Endothelial cell of umbilical vein (primary cell): Measurements from ENCODE around the gene WBP2NL. TPM values are rescaled to one million over a fixed set of nuclear protein-coding genes. Genes with fewer than 3 reads are reported as not detected.

ENCODE experiments used
- BruUV-seq: library from RNA; stranded (reverse); fragments of 400-500 nt; replicated peaks from 2 replicates; lab custom pipeline; 2021; lab: Mats Ljungman, UMichigan
- CTCF ChIA-PET: fragments of 300-600, 350-600 bp; sonication (Branson Sonifier 250); formaldehyde crosslinking; loops from one replicate; lab custom pipeline; 2021; ENCODE audit warnings: antibody characterized with exemption, inconsistent platforms; lab: Charles Lee
- POLR2A ChIA-PET: fragments of 300-600, 350-600 bp; sonication (Branson Sonifier 250); formaldehyde crosslinking; loops from one replicate; lab custom pipeline; 2021; ENCODE audit warnings: antibody characterized with exemption, inconsistent platforms; lab: Charles Lee
- DNase-seq: peaks from one replicate; pipeline ENCODE4 v3.0.0-alpha.2; 2011; ENCODE audit warnings: low read depth, low spot score
- FAIRE-seq: peaks from 2 replicates; lab custom pipeline; 2011; peaks lifted over from hg19 to GRCh38; lab: Jason Lieb, UNC
- H2AFZ ChIP-seq: 2 replicates; pipeline ENCODE4 v1.6.0; 2012; ENCODE audit warnings: low read depth, low read length, control low read depth, inconsistent platforms
- H3K27ac ChIP-seq: 2 replicates; pipeline ENCODE4 v1.5.1; 2011; ENCODE audit warnings: low read depth, mild to moderate bottlenecking, control low read depth, low read length, moderate library complexity; ENCODE audit not compliant: insufficient read depth
- H3K27me3 ChIP-seq, 2 experiments: 2 replicates each; pipeline versions ENCODE4 v1.6.0 to v1.6.1; 2011; ENCODE audit warnings: low read length in 2 of 2, mixed read lengths in 1 of 2; ENCODE audit not compliant: control insufficient read depth in 2 of 2, insufficient read depth in 2 of 2
- H3K36me3 ChIP-seq, 2 experiments: 2 replicates in 1 of 2; 3 replicates in 1 of 2; pipeline ENCODE4 v1.5.1; 2011; ENCODE audit warnings: low read length in 2 of 2, mild to moderate bottlenecking in 1 of 2, moderate library complexity in 1 of 2; ENCODE audit not compliant: control insufficient read depth in 2 of 2, insufficient read depth in 2 of 2; ENCODE audit errors: extremely low read depth in 1 of 2
- H3K4me1 ChIP-seq: 3 replicates; pipeline ENCODE4 v1.5.1; 2011; ENCODE audit warnings: mild to moderate bottlenecking, low read length; ENCODE audit not compliant: control insufficient read depth, insufficient read depth; ENCODE audit errors: extremely low read depth
- H3K4me2 ChIP-seq: 2 replicates; pipeline ENCODE4 v1.6.1; 2011; ENCODE audit warnings: low read length, control low read depth, mixed read lengths; ENCODE audit not compliant: insufficient read depth
- H3K4me3 ChIP-seq, 3 experiments: fragments of 200-600 bp in 1 of 3; sonication (generic), shearing (Covaris generic) in 1 of 3; replicated peaks in 1 of 3; 2 replicates each; pipeline ENCODE4 v1.5.1; 2011 to 2016; ENCODE audit warnings: control low read depth in 3 of 3, low read length in 3 of 3, mild to moderate bottlenecking in 2 of 3, inconsistent platforms in 1 of 3, low read depth in 1 of 3, moderate library complexity in 1 of 3; ENCODE audit not compliant: insufficient read depth in 1 of 3
- H3K79me2 ChIP-seq: 2 replicates; pipeline ENCODE4 v1.6.0; 2012; ENCODE audit warnings: low read length, inconsistent platforms; ENCODE audit not compliant: control insufficient read depth, insufficient read depth
- H3K9ac ChIP-seq: replicated peaks from 2 replicates; pipeline ENCODE3; 2011; ENCODE audit warnings: low read length, control low read depth; ENCODE audit not compliant: insufficient read depth; ENCODE audit errors: extremely low read depth
- H3K9me1 ChIP-seq: replicated peaks from 3 replicates; pipeline ENCODE4 v1.6.0; 2011; ENCODE audit warnings: mild to moderate bottlenecking, low read length; ENCODE audit not compliant: control insufficient read depth, insufficient read depth; ENCODE audit errors: extremely low read depth
- H3K9me3 ChIP-seq: replicated peaks from 2 replicates; pipeline ENCODE4 v1.5.1; 2012; ENCODE audit warnings: low read length, inconsistent platforms; ENCODE audit not compliant: control insufficient read depth, insufficient read depth
- H4K20me1 ChIP-seq: replicated peaks from 2 replicates; pipeline ENCODE3; 2011; ENCODE audit warnings: mild to moderate bottlenecking, low read length; ENCODE audit not compliant: control insufficient read depth, insufficient read depth; ENCODE audit errors: extremely low read depth
- CTCF ChIP-seq, 2 donors: IDR thresholded peaks; 1 replicate in 1 of 2; 2 replicates in 1 of 2; pipeline ENCODE4 v1.5.1; 2011; ENCODE audit warnings: low read length in 2 of 2, mild to moderate bottlenecking in 2 of 2, moderate library complexity in 2 of 2, control low read depth in 1 of 2, inconsistent platforms in 1 of 2, low read depth in 1 of 2; ENCODE audit not compliant: insufficient read depth in 1 of 2; ENCODE audit errors: extremely low read depth in 1 of 2
- EZH2 ChIP-seq: IDR thresholded peaks from 2 replicates; pipeline ENCODE4 v1.6.1; 2012; ENCODE audit warnings: borderline replicate concordance, low read depth, mild to moderate bottlenecking, moderate library complexity, low read length, inconsistent platforms; ENCODE audit not compliant: severe bottlenecking
- FOS ChIP-seq: IDR thresholded peaks from 2 replicates; pipeline ENCODE4 v1.6.1; 2011; ENCODE audit warnings: mild to moderate bottlenecking, low read length, moderate library complexity, borderline replicate concordance; ENCODE audit not compliant: insufficient read depth
- GATA2 ChIP-seq: IDR thresholded peaks from 2 replicates; pipeline ENCODE4 v1.7.0; 2011; ENCODE audit warnings: low read depth, mild to moderate bottlenecking, moderate library complexity, mixed read lengths, low read length; ENCODE audit not compliant: insufficient read length, insufficient read depth
- JUN ChIP-seq: IDR thresholded peaks from 2 replicates; pipeline ENCODE4 v1.6.1; 2011; ENCODE audit warnings: borderline replicate concordance, low read depth; ENCODE audit not compliant: insufficient read length, insufficient read depth
- MAX ChIP-seq: IDR thresholded peaks from 2 replicates; pipeline ENCODE4 v1.6.1; 2011; ENCODE audit not compliant: insufficient read depth, insufficient read length
- MYC ChIP-seq: IDR thresholded peaks from one replicate; pipeline ENCODE4 v1.6.1; 2011; ENCODE audit warnings: mild to moderate bottlenecking, low read depth, low read length
- POLR2A ChIP-seq: IDR thresholded peaks from 2 replicates; pipeline ENCODE4 v1.6.1; 2012; ENCODE audit warnings: low read depth, mild to moderate bottlenecking, control low read depth, low read length
- POLR2AphosphoS5 ChIP-seq: IDR thresholded peaks from 2 replicates; pipeline ENCODE4 v1.6.1; 2012; ENCODE audit warnings: low read depth, mild to moderate bottlenecking, control low read depth, low read length, moderate library complexity; ENCODE audit not compliant: insufficient read depth
- dilution Hi-C: fragments of 300-500 bp; cut with MboI; formaldehyde crosslinking; loops from one replicate; pipeline ENCODE4 v1.15.0; 2019; ENCODE audit warnings: low sequenced_read_pairs; ENCODE audit not compliant: extremely low pct_ligation_motif_present
- intact Hi-C: fragments of 100-400 bp; cut with micrococcal nuclease; formaldehyde crosslinking; loops from one replicate; pipeline ENCODE4 v1.10.0; 2022
- polyA plus RNA-seq, 4 experiments: library from polyadenylated mRNA; depleted of rRNA in 3 of 4; stranded (reverse) in 3 of 4; unstranded in 1 of 4; fragments of >200 nt; gene quantifications; 2 replicates each; pipeline versions ENCODE4 v1.2.1 to v1.2.3, GENCODE V29; 2011 to 2012; ENCODE audit warnings: missing spikeins in 1 of 4
- total RNA-seq: library from RNA; stranded (reverse); gene quantifications from 2 replicates; pipeline ENCODE4 v1.2.3, GENCODE V29; 2021

Gene WBP2NL
- total and polyA plus RNA-seq, 2 donors (not counting 3 experiments of a cell fraction or from before 2014, with no cell fraction given) = 0.08 to 0.27 TPM

- Histone ChIP-seq H3K4me3 (no peak overlapping the region), H3K4me1 (peaks cover 19% of the 10 kb centered on the region), H3K9ac (no peak overlapping the region), H3K36me3 (no peaks in the 10 kb centered on the region), H3K4me2 (no peak overlapping the region), H3K9me3 (no peaks in the 10 kb centered on the region), H2AFZ (no peak overlapping the region), H3K27ac (no peak overlapping the region), H4K20me1 (no peaks in the 10 kb centered on the region), H3K27me3 (no peaks in the 10 kb centered on the region), H3K79me2 (peaks cover 5% of the 10 kb centered on the region), H3K9me1 (no peaks in the 10 kb centered on the region)
- dilution Hi-C loops = no loop called here
- BruUV-seq = no TSS peak
- FAIRE-seq (no peak), DNase-seq (no peak)
- CTCF ChIA-PET = interaction anchor here (0.9 to 2.0 kb wide), 2 partner anchors 9 to 13 kb away, joined by 3 to 7 read pairs; no protein-coding TSS in a partner anchor
- TF ChIP-seq JUN = no peak
- TF ChIP-seq MAX = no peak
- TF ChIP-seq POLR2A = no peak
- no peak for TF ChIP-seq GATA2
- no peak for TF ChIP-seq POLR2AphosphoS5
- no peak for TF ChIP-seq EZH2
- TF ChIP-seq FOS = no peak
- no peak for TF ChIP-seq MYC
- no peak for TF ChIP-seq CTCF (IDR thresholded peaks at IDR 0.05; ENCODE audit: extremely low read depth in 1 of 2, insufficient read depth in 1 of 2, low read depth in 1 of 2, low read length in 2 of 2)
- intact Hi-C loops = no loop called here
- POLR2A ChIA-PET = no interaction called here
Observed at GRCh38 chr22:41949297-41949965, 49.2 kb upstream of the WBP2NL start.
